GM23338 (cell line): Measurements from ENCODE around the gene SMOC2. TPM values are rescaled to one million over a fixed set of nuclear protein-coding genes. Genes with fewer than 3 reads are reported as not detected.

Experiments used
- ATAC-seq: fragments of 200-7000 bp; cut with Tn5 transposase; 3 replicates; pipeline ENCODE4 v1.9.1; 2020
- DNase-seq: peaks from one replicate; pipeline ENCODE4 v3.0.0-alpha.2; 2015; ENCODE audit warnings: low spot score
- H2AFZ ChIP-seq: fragments of 200-600 bp; sonication (generic); 2 replicates; pipeline ENCODE4 v1.8.0; 2016; ENCODE audit warnings: antibody characterized with exemption, mild to moderate bottlenecking, moderate library complexity
- H3F3A ChIP-seq: fragments of 200-600 bp; sonication (generic); replicated peaks from 2 replicates; pipeline ENCODE4 v1.8.0; 2017; ENCODE audit warnings: antibody characterized with exemption, mixed run types, low read depth
- H3K27ac ChIP-seq: fragments of 200-600 bp; sonication (generic); 2 replicates; pipeline ENCODE4 v1.6.1; 2016; ENCODE audit warnings: low read depth
- H3K27me3 ChIP-seq: fragments of 200-600 bp; sonication (generic); 2 replicates; pipeline ENCODE4 v1.8.0; 2016; ENCODE audit warnings: mild to moderate bottlenecking, mixed run types, moderate library complexity; ENCODE audit not compliant: insufficient read depth
- H3K36me3 ChIP-seq: fragments of 200-600 bp; sonication (generic); 2 replicates; pipeline ENCODE4 v1.8.0; 2016; ENCODE audit warnings: mild to moderate bottlenecking; ENCODE audit not compliant: insufficient read depth
- H3K4me1 ChIP-seq: fragments of 200-600 bp; sonication (generic); 2 replicates; pipeline ENCODE4 v1.8.0; 2016; ENCODE audit warnings: mild to moderate bottlenecking, moderate library complexity; ENCODE audit not compliant: insufficient read depth
- H3K4me2 ChIP-seq: fragments of 200-600 bp; sonication (generic); 2 replicates; pipeline ENCODE4 v1.7.1; 2017; ENCODE audit warnings: mixed run types
- H3K4me3 ChIP-seq: fragments of 200-600 bp; sonication (generic); 2 replicates; pipeline ENCODE4 v1.6.1; 2016; ENCODE audit warnings: mixed run types
- H3K79me2 ChIP-seq: fragments of 200-600 bp; sonication (generic); replicated peaks from 2 replicates; pipeline ENCODE4 v1.8.0; 2017; ENCODE audit warnings: mild to moderate bottlenecking; ENCODE audit not compliant: insufficient read depth
- H3K9me2 ChIP-seq: fragments of 200-600 bp; sonication (generic); 2 replicates; pipeline ENCODE4 v1.8.0; 2017; ENCODE audit not compliant: insufficient read depth
- H4K20me1 ChIP-seq: fragments of 200-600 bp; sonication (generic); replicated peaks from 2 replicates; pipeline ENCODE4 v1.8.0; 2017; ENCODE audit warnings: mild to moderate bottlenecking; ENCODE audit not compliant: insufficient read depth
- H3K27ac Mint-ChIP-seq: 2 replicates; pipeline ENCODE4 v1.8.0; 2020; ENCODE audit warnings: inconsistent platforms, mild to moderate bottlenecking, moderate library complexity, mixed read lengths
- H3K27me3 Mint-ChIP-seq: 3 replicates; pipeline ENCODE4 v1.8.0; 2022; ENCODE audit warnings: low read depth, mild to moderate bottlenecking, moderate library complexity, mixed read lengths, inconsistent platforms; ENCODE audit not compliant: insufficient read depth, poor library complexity
- H3K36me3 Mint-ChIP-seq: 3 replicates; pipeline ENCODE4 v1.8.0; 2021; ENCODE audit warnings: low read depth, mild to moderate bottlenecking, inconsistent platforms, moderate library complexity, mixed read lengths
- H3K4me1 Mint-ChIP-seq: 3 replicates; pipeline ENCODE4 v1.8.0; 2020; ENCODE audit warnings: mild to moderate bottlenecking, inconsistent platforms, mixed read lengths
- H3K4me3 Mint-ChIP-seq: 3 replicates; pipeline ENCODE4 v1.8.0; 2021; ENCODE audit warnings: moderate library complexity, mild to moderate bottlenecking, inconsistent platforms, mixed read lengths
- H3K9me3 Mint-ChIP-seq: 3 replicates; pipeline ENCODE4 v1.8.0; 2020; ENCODE audit warnings: moderate library complexity, mild to moderate bottlenecking, inconsistent platforms, mixed read lengths
- CREB1 ChIP-seq: fragments of 250-450 bp; sonication (Bioruptor Pico); IDR thresholded peaks from 2 replicates; pipeline ENCODE4 v1.5.0; 2020; ENCODE audit warnings: low read depth, mild to moderate bottlenecking, moderate library complexity
- ETS1 ChIP-seq: IDR thresholded peaks from 2 replicates; pipeline ENCODE4 v1.6.1; 2016; ENCODE audit warnings: antibody characterized with exemption
- EZH2 ChIP-seq: fragments of 200-600 bp; sonication (generic); IDR thresholded peaks from one replicate; pipeline ENCODE4 v1.8.0; 2017; ENCODE audit warnings: antibody characterized with exemption, mild to moderate bottlenecking, low read depth; ENCODE audit not compliant: unreplicated experiment
- EZH2phosphoT487 ChIP-seq: fragments of 200-600 bp; sonication (generic); IDR thresholded peaks from one replicate; pipeline ENCODE4 v1.8.1; 2018; ENCODE audit warnings: antibody characterized with exemption; ENCODE audit not compliant: unreplicated experiment
- JUNB ChIP-seq: IDR thresholded peaks from one replicate; pipeline ENCODE4 v1.6.1; 2016; ENCODE audit warnings: antibody characterized with exemption; ENCODE audit not compliant: unreplicated experiment
- NANOG ChIP-seq: IDR thresholded peaks from 2 replicates; pipeline ENCODE4 v1.6.1; 2016; ENCODE audit warnings: antibody characterized with exemption, borderline replicate concordance
- POLR2AphosphoS5 ChIP-seq: IDR thresholded peaks from 2 replicates; pipeline ENCODE4 v1.6.1; 2016; ENCODE audit warnings: antibody characterized with exemption, low read depth
- REST ChIP-seq: IDR thresholded peaks from one replicate; pipeline ENCODE4 v1.6.1; 2018; ENCODE audit warnings: antibody characterized with exemption; ENCODE audit not compliant: unreplicated experiment
- STAT1 ChIP-seq: IDR thresholded peaks from one replicate; pipeline ENCODE4 v1.6.1; 2016; ENCODE audit warnings: antibody characterized with exemption; ENCODE audit not compliant: unreplicated experiment
- ZNF114 ChIP-seq: fragments of 250-450 bp; sonication (Bioruptor Pico); IDR thresholded peaks from 2 replicates; pipeline ENCODE4 v1.5.0; 2020; ENCODE audit warnings: mild to moderate bottlenecking, moderate library complexity
- ZNF331 ChIP-seq: fragments of 250-450 bp; sonication (Bioruptor Pico); IDR thresholded peaks from 2 replicates; pipeline ENCODE4 v1.5.0; 2020; ENCODE audit warnings: low read depth, mild to moderate bottlenecking, moderate library complexity
- polyA plus RNA-seq: library from polyadenylated mRNA; unstranded; fragments of >200 nt; fragmentation: Nextera tagmentation; extraction: Ambion mirVana; gene quantifications from 2 replicates; pipeline ENCODE4 v1.2.1, GENCODE V29; 2016
- total RNA-seq: library from RNA; depleted of rRNA; stranded (reverse); fragments of >200 nt; shearing (Covaris generic); gene quantifications from 2 replicates; pipeline ENCODE4 v1.2.3, GENCODE V29; 2014
- TF ChIP-seq, protein P1 (sequence below), 2 experiments: fragments of 200-600 bp in 1 of 2; sonication (generic) in 1 of 2; conservative IDR thresholded peaks; 2 replicates each; pipeline versions ENCODE4 v1.5.1 to v1.6.1; 2016 to 2017; ENCODE audit warnings: antibody characterized with exemption in 2 of 2, low read depth in 2 of 2, mild to moderate bottlenecking in 2 of 2, moderate library complexity in 1 of 2

Gene SMOC2
- total and polyA plus RNA-seq, 2 experiments from 2014 or later = 4.3 to 6.5 TPM

DNA sequence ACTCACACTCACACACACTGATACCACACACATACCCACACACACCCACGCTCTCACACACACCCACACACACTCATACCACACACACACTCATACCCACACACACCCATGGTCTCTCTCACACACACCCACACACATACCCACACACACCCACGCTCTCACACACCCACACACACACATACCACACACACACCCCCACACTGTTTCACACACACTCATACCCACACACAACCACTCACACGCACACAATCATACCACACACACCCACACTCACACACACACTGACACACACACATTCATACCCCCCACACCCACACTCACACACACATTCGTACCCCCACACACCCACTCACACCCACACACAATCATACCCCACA, 158.1 kb downstream of the SMOC2 start:
- Histone ChIP-seq H3K4me3 (no peak overlapping the region), H3K36me3 (no peaks in the 10 kb centered on the region), H3K79me2 (no peaks in the 10 kb centered on the region), H4K20me1 (no peaks in the 10 kb centered on the region), H3K9me2 (no peaks in the 10 kb centered on the region), H2AFZ (no peak overlapping the region), H3F3A (no peaks in the 10 kb centered on the region), H3K27ac (no peak overlapping the region), H3K4me1 (no peaks in the 10 kb centered on the region; the same call in 1 of the 2 replicates), H3K4me2 (no peak overlapping the region), H3K27me3 (no peaks in the 10 kb centered on the region)
- ATAC-seq (no peak), DNase-seq (no peak)
- peaks cover 7% of the 10 kb centered on the region for H3K27me3 Mint-ChIP-seq
- H3K36me3 Mint-ChIP-seq = peaks cover 9% of the 10 kb centered on the region; the same call in 1 of the 3 replicates
- no peak for TF ChIP-seq EZH2
- TF ChIP-seq POLR2AphosphoS5 = no peak
- no peak for TF ChIP-seq STAT1
- H3K4me1 Mint-ChIP-seq = peaks cover 11% of the 10 kb centered on the region
- H3K27ac Mint-ChIP-seq = no peak overlapping the region
- H3K4me3 Mint-ChIP-seq = no peak overlapping the region
- no peaks in the 10 kb centered on the region; the same call in 1 of the 3 replicates for H3K9me3 Mint-ChIP-seq

- no peak for ATAC-seq
- Mint-ChIP-seq H3K4me1 (peaks cover 11% of the 10 kb centered on the region), H3K27ac (no peak overlapping the region), H3K4me3 (no peak overlapping the region), H3K36me3 (peaks cover 9% of the 10 kb centered on the region; the same call in 1 of the 3 replicates), H3K27me3 (peaks cover 7% of the 10 kb centered on the region), H3K9me3 (no peaks in the 10 kb centered on the region; the same call in 1 of the 3 replicates)
- Histone ChIP-seq H3K79me2 (no peaks in the 10 kb centered on the region), H3F3A (no peaks in the 10 kb centered on the region), H3K4me1 (no peaks in the 10 kb centered on the region; the same call in 1 of the 2 replicates), H3K27me3 (no peaks in the 10 kb centered on the region), H3K9me2 (no peaks in the 10 kb centered on the region), H3K4me3 (no peak overlapping the region), H3K4me2 (no peak overlapping the region), H2AFZ (no peak overlapping the region), H3K36me3 (no peaks in the 10 kb centered on the region), H3K27ac (no peak overlapping the region), H4K20me1 (no peaks in the 10 kb centered on the region)
- no peak for DNase-seq
- TF ChIP-seq NANOG (no peak), ETS1 (no peak), REST (no peak), POLR2AphosphoS5 (no peak), EZH2phosphoT487 (no peak), ZNF331 (no peak), ZNF114 (no peak), CREB1 (no peak), JUNB (no peak), STAT1 (no peak), EZH2 (no peak)
- TF ChIP-seq, protein P1, sequence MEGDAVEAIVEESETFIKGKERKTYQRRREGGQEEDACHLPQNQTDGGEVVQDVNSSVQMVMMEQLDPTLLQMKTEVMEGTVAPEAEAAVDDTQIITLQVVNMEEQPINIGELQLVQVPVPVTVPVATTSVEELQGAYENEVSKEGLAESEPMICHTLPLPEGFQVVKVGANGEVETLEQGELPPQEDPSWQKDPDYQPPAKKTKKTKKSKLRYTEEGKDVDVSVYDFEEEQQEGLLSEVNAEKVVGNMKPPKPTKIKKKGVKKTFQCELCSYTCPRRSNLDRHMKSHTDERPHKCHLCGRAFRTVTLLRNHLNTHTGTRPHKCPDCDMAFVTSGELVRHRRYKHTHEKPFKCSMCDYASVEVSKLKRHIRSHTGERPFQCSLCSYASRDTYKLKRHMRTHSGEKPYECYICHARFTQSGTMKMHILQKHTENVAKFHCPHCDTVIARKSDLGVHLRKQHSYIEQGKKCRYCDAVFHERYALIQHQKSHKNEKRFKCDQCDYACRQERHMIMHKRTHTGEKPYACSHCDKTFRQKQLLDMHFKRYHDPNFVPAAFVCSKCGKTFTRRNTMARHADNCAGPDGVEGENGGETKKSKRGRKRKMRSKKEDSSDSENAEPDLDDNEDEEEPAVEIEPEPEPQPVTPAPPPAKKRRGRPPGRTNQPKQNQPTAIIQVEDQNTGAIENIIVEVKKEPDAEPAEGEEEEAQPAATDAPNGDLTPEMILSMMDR (conservative IDR thresholded peaks at IDR 0.05; ENCODE audit: low read depth in 2 of 2) = no peak
These were observed 158.9 kb downstream of the SMOC2 start for GRCh38 chr6:168599769-168600330.
